GM12878 (cell line): ENCODE data around the gene NLE1. TPM values are rescaled to one million over a fixed set of nuclear protein-coding genes. Genes with fewer than 3 reads are reported as not detected.

Experiments used
- BRCA1 ChIP-seq: IDR thresholded peaks from 2 replicates; pipeline ENCODE4 v1.6.1; 2011; ENCODE audit warnings: low read depth, low read length, improper control_type of control experiment
- CHD2 ChIP-seq: IDR thresholded peaks from 2 replicates; pipeline ENCODE4 v1.6.1; 2011; ENCODE audit warnings: low read depth, low read length, improper control_type of control experiment, borderline replicate concordance
- EP300 ChIP-seq, 2 experiments: fragments of 150-350 bp in 1 of 2; IDR thresholded peaks; 2 replicates each; pipeline ENCODE4 v1.6.1; 2011 to 2012; ENCODE audit warnings: low read depth in 2 of 2, low read length in 2 of 2, borderline replicate concordance in 1 of 2, improper control_type of control experiment in 1 of 2, inconsistent platforms in 1 of 2; ENCODE audit not compliant: control insufficient read depth in 1 of 2
- ETV6 ChIP-seq, 2 experiments: fragments of 450-650 bp in 1 of 2; IDR thresholded peaks in 1 of 2; conservative IDR thresholded peaks in 1 of 2; 2 replicates each; pipeline ENCODE4 v1.6.1; 2014; ENCODE audit warnings: antibody characterized with exemption in 1 of 2, borderline replicate concordance in 1 of 2, low read depth in 1 of 2, mild to moderate bottlenecking in 1 of 2, moderate library complexity in 1 of 2
- JUND ChIP-seq: IDR thresholded peaks from 2 replicates; pipeline ENCODE4 v1.6.1; 2012; ENCODE audit warnings: low read depth, mild to moderate bottlenecking, low read length, improper control_type of control experiment, moderate library complexity
- MEF2B ChIP-seq: fragments of 450-650 bp; IDR thresholded peaks from 2 replicates; pipeline ENCODE4 v1.6.1; 2018; ENCODE audit warnings: mild to moderate bottlenecking, moderate library complexity; ENCODE audit not compliant: partially characterized antibody, poor library complexity, severe bottlenecking
- MTA2 ChIP-seq: fragments of 450-650 bp; IDR thresholded peaks from 2 replicates; pipeline ENCODE4 v1.6.1; 2016; ENCODE audit warnings: low read depth, mild to moderate bottlenecking, moderate library complexity
- MXI1 ChIP-seq: fragments of 150-350 bp; IDR thresholded peaks from 2 replicates; pipeline ENCODE4 v1.6.1; 2011; ENCODE audit warnings: low read depth, mild to moderate bottlenecking, inconsistent platforms, low read length, improper control_type of control experiment
- NR2F1 ChIP-seq: fragments of 450-650 bp; conservative IDR thresholded peaks from 2 replicates; pipeline ENCODE4 v1.6.1; 2017; ENCODE audit warnings: mild to moderate bottlenecking
- PAX8 ChIP-seq: fragments of 450-650 bp; IDR thresholded peaks from 2 replicates; pipeline ENCODE4 v1.6.1; 2017; ENCODE audit warnings: mild to moderate bottlenecking, moderate library complexity
- POU2F2 ChIP-seq: IDR thresholded peaks from 3 replicates; pipeline ENCODE4 v1.6.1; 2011; ENCODE audit warnings: low read depth, mild to moderate bottlenecking, low read length, borderline replicate concordance
- RB1 ChIP-seq: fragments of 450-650 bp; formaldehyde crosslinking; IDR thresholded peaks from 2 replicates; pipeline ENCODE4 v1.6.1; 2017; ENCODE audit warnings: mild to moderate bottlenecking, borderline replicate concordance
- RELA ChIP-seq: fragments of 450-650 bp; IDR thresholded peaks from 2 replicates; pipeline ENCODE4 v1.8.0; 2014; ENCODE audit warnings: borderline replicate concordance; ENCODE audit not compliant: partially characterized antibody
- SMAD5 ChIP-seq: IDR thresholded peaks from 2 replicates; pipeline ENCODE4 v1.6.1; 2016; ENCODE audit warnings: antibody characterized with exemption, low read depth
- SUZ12 ChIP-seq: fragments of 200-600 bp; sonication (generic); IDR thresholded peaks from one replicate; pipeline ENCODE4 v1.6.1; 2018; ENCODE audit warnings: antibody characterized with exemption, mild to moderate bottlenecking; ENCODE audit not compliant: unreplicated experiment
- TBL1XR1 ChIP-seq: IDR thresholded peaks from 2 replicates; pipeline ENCODE4 v1.6.1; 2012; ENCODE audit warnings: low read depth, low read length, improper control_type of control experiment
- TCF3 ChIP-seq: IDR thresholded peaks from 2 replicates; pipeline ENCODE4 v1.6.1; 2012; ENCODE audit warnings: low read depth, mild to moderate bottlenecking, low read length, borderline replicate concordance; ENCODE audit not compliant: insufficient read depth
- ZNF217 ChIP-seq: fragments of 450-650 bp; IDR thresholded peaks from 2 replicates; pipeline ENCODE4 v1.6.1; 2017; ENCODE audit warnings: antibody characterized with exemption, mild to moderate bottlenecking
- polyA plus RNA-seq, 11 experiments: library from polyadenylated mRNA; depleted of rRNA in 4 of 11; unstranded in 6 of 11; stranded (reverse) in 5 of 11; fragments of >200 nt; fragmentation: Nextera tagmentation in 4 of 11; fragmentation: Illumina TruSeq in 1 of 11; extraction: Ambion mirVana in 4 of 11; extraction: Trizol in 1 of 11; gene quantifications; 1 replicate in 1 of 11; 2 replicates in 10 of 11; pipeline versions ENCODE4 v1.2.1 to v1.2.3, GENCODE V29; 2011 to 2016; ENCODE audit warnings: inconsistent platforms in 2 of 11, missing spikeins in 2 of 11, low read depth in 1 of 11
- total RNA-seq, 4 experiments: library from RNA; depleted of rRNA in 3 of 4; stranded (reverse); fragments of >200 nt in 3 of 4; fragmentation: Illumina TruSeq in 1 of 4; extraction: Trizol in 1 of 4; gene quantifications; 2 replicates each; pipeline versions ENCODE4 v1.2.1 to v1.2.3, GENCODE V29; 2013 to 2021
- TF ChIP-seq, protein P1 (sequence below): fragments of 450-650 bp; IDR thresholded peaks from 2 replicates; pipeline ENCODE4 v1.6.1; 2017; ENCODE audit warnings: borderline replicate concordance
- TF ChIP-seq, protein P2 (sequence below): fragments of 450-650 bp; conservative IDR thresholded peaks from 2 replicates; pipeline ENCODE4 v1.6.1; 2017; ENCODE audit warnings: mild to moderate bottlenecking, moderate library complexity
- TF ChIP-seq, protein P3 (sequence below): fragments of 450-650 bp; IDR thresholded peaks from 2 replicates; pipeline ENCODE4 v1.6.1; 2016; ENCODE audit warnings: mild to moderate bottlenecking, moderate library complexity, borderline replicate concordance

NLE1 gene
- total and polyA plus RNA-seq, 10 of the 15 experiments (the other 5 are each of a cell fraction or from before 2014, with no cell fraction given): 2.4 to 33.5 (median 17.6) TPM

DNA sequence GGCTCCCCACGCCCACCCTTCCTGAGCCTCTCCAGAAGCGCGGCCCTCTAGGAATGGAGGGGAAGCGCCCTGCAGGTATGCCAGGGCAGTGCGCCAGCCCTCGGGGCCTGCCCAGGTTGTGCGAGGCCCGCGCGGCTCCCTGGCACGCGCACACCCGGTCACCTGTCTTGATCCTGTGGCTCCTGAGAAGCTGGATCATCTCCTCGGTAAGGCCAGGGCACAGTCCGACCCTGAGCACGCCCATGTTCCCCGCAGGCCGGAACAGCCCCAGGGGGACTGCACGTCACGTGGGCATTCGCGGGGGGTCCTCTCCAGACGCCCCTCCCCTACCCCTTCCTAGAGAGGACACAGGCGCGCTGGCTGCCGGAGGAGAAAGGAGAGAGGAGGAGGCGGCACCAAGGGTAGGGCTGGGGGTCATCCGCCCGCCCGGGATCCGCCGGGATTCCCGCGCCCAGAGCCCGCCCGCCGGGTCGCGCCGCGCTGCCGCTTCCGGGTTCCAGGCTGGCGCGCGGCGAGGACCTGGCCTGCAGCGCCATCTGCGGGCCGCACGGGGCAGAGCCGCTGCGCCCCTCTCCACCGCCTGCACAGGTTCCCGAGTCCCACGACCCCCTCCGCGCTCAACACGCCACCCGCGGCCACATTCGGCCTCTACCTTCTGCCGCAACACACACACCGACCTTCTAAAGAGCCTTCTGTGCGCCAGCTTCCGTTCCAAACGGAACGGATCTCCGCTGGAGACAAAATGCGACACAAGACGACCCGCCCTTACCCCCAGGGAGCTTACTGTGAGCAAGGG lies 22.5 kb downstream of the NLE1 start, which contains the start of gene RAD51D (continued):
- TF ChIP-seq POU2F2: peak; percentile 48; the same call in 1 of the 3 replicates
- TF ChIP-seq PAX8: no peak
- no peak for TF ChIP-seq TBL1XR1
- TF ChIP-seq, protein P1, sequence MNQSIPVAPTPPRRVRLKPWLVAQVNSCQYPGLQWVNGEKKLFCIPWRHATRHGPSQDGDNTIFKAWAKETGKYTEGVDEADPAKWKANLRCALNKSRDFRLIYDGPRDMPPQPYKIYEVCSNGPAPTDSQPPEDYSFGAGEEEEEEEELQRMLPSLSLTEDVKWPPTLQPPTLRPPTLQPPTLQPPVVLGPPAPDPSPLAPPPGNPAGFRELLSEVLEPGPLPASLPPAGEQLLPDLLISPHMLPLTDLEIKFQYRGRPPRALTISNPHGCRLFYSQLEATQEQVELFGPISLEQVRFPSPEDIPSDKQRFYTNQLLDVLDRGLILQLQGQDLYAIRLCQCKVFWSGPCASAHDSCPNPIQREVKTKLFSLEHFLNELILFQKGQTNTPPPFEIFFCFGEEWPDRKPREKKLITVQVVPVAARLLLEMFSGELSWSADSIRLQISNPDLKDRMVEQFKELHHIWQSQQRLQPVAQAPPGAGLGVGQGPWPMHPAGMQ: no peak
- no peak for TF ChIP-seq JUND
- peak; percentile 85 for TF ChIP-seq RELA
- no peak for TF ChIP-seq ETV6 (conservative IDR thresholded peaks at IDR 0.05 in 1 of 2, IDR thresholded peaks at IDR 0.05 in 1 of 2; ENCODE audit: borderline replicate concordance in 1 of 2, low read depth in 1 of 2)
- peak; percentile 91 for TF ChIP-seq MEF2B
- TF ChIP-seq, protein P2, sequence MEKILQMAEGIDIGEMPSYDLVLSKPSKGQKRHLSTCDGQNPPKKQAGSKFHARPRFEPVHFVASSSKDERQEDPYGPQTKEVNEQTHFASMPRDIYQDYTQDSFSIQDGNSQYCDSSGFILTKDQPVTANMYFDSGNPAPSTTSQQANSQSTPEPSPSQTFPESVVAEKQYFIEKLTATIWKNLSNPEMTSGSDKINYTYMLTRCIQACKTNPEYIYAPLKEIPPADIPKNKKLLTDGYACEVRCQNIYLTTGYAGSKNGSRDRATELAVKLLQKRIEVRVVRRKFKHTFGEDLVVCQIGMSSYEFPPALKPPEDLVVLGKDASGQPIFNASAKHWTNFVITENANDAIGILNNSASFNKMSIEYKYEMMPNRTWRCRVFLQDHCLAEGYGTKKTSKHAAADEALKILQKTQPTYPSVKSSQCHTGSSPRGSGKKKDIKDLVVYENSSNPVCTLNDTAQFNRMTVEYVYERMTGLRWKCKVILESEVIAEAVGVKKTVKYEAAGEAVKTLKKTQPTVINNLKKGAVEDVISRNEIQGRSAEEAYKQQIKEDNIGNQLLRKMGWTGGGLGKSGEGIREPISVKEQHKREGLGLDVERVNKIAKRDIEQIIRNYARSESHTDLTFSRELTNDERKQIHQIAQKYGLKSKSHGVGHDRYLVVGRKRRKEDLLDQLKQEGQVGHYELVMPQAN: peak; percentile 93
- TF ChIP-seq SMAD5: 0 out of 2 replicates have a peak, but pooled peaks have one; percentile 36
- TF ChIP-seq SUZ12: no peak
- TF ChIP-seq NR2F1: peak; percentile 78
- TF ChIP-seq MXI1: peak; percentile 86
- TF ChIP-seq TCF3: 0 out of 2 replicates have a peak, but pooled peaks have one; percentile 46
- TF ChIP-seq, protein P3, sequence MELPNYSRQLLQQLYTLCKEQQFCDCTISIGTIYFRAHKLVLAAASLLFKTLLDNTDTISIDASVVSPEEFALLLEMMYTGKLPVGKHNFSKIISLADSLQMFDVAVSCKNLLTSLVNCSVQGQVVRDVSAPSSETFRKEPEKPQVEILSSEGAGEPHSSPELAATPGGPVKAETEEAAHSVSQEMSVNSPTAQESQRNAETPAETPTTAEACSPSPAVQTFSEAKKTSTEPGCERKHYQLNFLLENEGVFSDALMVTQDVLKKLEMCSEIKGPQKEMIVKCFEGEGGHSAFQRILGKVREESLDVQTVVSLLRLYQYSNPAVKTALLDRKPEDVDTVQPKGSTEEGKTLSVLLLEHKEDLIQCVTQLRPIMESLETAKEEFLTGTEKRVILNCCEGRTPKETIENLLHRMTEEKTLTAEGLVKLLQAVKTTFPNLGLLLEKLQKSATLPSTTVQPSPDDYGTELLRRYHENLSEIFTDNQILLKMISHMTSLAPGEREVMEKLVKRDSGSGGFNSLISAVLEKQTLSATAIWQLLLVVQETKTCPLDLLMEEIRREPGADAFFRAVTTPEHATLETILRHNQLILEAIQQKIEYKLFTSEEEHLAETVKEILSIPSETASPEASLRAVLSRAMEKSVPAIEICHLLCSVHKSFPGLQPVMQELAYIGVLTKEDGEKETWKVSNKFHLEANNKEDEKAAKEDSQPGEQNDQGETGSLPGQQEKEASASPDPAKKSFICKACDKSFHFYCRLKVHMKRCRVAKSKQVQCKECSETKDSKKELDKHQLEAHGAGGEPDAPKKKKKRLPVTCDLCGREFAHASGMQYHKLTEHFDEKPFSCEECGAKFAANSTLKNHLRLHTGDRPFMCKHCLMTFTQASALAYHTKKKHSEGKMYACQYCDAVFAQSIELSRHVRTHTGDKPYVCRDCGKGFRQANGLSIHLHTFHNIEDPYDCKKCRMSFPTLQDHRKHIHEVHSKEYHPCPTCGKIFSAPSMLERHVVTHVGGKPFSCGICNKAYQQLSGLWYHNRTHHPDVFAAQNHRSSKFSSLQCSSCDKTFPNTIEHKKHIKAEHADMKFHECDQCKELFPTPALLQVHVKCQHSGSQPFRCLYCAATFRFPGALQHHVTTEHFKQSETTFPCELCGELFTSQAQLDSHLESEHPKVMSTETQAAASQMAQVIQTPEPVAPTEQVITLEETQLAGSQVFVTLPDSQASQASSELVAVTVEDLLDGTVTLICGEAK: 0 out of 2 replicates have a peak, but pooled peaks have one; percentile 6
- no peak for TF ChIP-seq MTA2
- TF ChIP-seq RB1: peak; percentile 99
- TF ChIP-seq ZNF217: peak; percentile 70
- peak; percentile 9; the same call in 1 of the 2 replicates for TF ChIP-seq BRCA1
- TF ChIP-seq CHD2: peak; percentile 49; the same call in 1 of the 2 replicates
- TF ChIP-seq EP300 (IDR thresholded peaks at IDR 0.05; ENCODE audit: borderline replicate concordance in 1 of 2, control insufficient read depth in 1 of 2, low read depth in 2 of 2, low read length in 2 of 2): 0 out of 4 replicates have a peak, but pooled peaks of 1 of the 2 experiments have one; percentile 31
